Activated CD4-positive, CD25-positive, alpha-beta regulatory T cell (primary cell): ENCODE measurements around the gene MAVS.

Experiments
- DNase-seq, 4 experiments: peaks; one replicate each; lab custom pipeline; 2025; lab: John Stamatoyannopoulos, UW

MAVS gene

GRCh38 chr20:3910853-3911252, 64.2 kb downstream of the MAVS start:
- no peak for DNase-seq

GRCh38 chr20:3911956-3912355, 65.3 kb downstream of the MAVS start:
- no peak for DNase-seq

GRCh38 chr20:3914446-3914845, 67.8 kb downstream of the MAVS start:
- no peak for DNase-seq

GRCh38 chr20:3915691-3916090, 69.1 kb downstream of the MAVS start:
- DNase-seq, result no peak

GRCh38 chr20:3916364-3916763, 69.7 kb downstream of the MAVS start:
- no peak for DNase-seq

GRCh38 chr20:3919352-3919751, 72.7 kb downstream of the MAVS start:
- no peak for DNase-seq

- DNase-seq, result no peak
These were observed 75.8 kb downstream of the MAVS start for GRCh38 chr20:3922223-3922982.

GRCh38 chr20:3922983-3923339, 76.3 kb downstream of the MAVS start:
- no peak for DNase-seq

- DNase-seq, result no peak
These were observed 77.2 kb downstream of the MAVS start for GRCh38 chr20:3923818-3924217.

GRCh38 chr20:3924304-3925112, 77.9 kb downstream of the MAVS start:
- DNase-seq, result no peak

GRCh38 chr20:3925113-3925695, 78.6 kb downstream of the MAVS start:
- DNase-seq, result no peak
